Measurements from ENCODE around the gene CLIC3. TPM values are rescaled to one million over a fixed set of nuclear protein-coding genes. Genes with fewer than 3 reads are reported as not detected.

CLIC3 gene
- total RNA-seq, 2 experiments from 2014 or later = 2.1 to 2.8 TPM

DNA sequence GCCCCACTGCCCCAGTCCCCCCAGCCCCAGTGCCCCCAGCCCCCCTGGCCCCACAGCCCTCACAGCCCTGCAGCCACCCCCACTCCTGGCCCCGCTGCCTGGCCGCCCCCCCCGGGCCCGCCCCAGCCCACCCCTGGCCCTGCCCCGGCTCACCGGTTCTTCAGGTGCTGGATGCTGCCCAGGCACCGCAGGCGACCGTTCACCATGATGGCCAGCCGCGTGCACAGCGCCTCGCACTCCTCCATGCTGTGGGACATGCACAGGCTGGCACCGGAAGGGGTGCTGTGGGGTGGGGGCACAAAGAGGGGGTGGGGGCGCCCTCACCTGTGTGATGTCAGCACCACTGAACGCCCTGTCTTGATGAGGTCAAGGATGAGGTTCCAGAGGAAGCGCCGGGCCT is 12.8 kb upstream of the CLIC3 start:
- DNase-seq (no peak), ATAC-seq (ENCODE audit: poor library complexity) (no peak)
- Mint-ChIP-seq H3K4me1 (ENCODE audit: low read depth) (no peaks in the 10 kb centered on the region), H3K36me3 (ENCODE audit: low read depth) (peaks cover 5% of the 10 kb centered on the region), H3K4me3 (no peak overlapping the region), H3K27ac (no peak overlapping the region), H3K27me3 (no peaks in the 10 kb centered on the region), H3K9me3 (no peaks in the 10 kb centered on the region)
- intact Hi-C loops (cut with DNase I, micrococcal nuclease) = no loop called here
- Histone ChIP-seq H3K4me3 (ENCODE audit: low read length) (no peak overlapping the region), H3K36me3 (ENCODE audit: insufficient read depth, low read length) (peaks cover 31% of the 10 kb centered on the region), H3K4me1 (ENCODE audit: insufficient read depth, low read length) (no peaks in the 10 kb centered on the region), H3K27ac (ENCODE audit: low read depth in 1 of 2, low read length in 2 of 2) (no peak overlapping the region), H3K9me3 (ENCODE audit: control insufficient read depth in 1 of 2, insufficient read depth in 1 of 2, low read length in 2 of 2) (no peaks in the 10 kb centered on the region), H3K27me3 (ENCODE audit: control insufficient read depth in 1 of 2, insufficient read depth in 2 of 2, low read length in 2 of 2) (no peaks in the 10 kb centered on the region)
- TF ChIP-seq, protein P1, sequence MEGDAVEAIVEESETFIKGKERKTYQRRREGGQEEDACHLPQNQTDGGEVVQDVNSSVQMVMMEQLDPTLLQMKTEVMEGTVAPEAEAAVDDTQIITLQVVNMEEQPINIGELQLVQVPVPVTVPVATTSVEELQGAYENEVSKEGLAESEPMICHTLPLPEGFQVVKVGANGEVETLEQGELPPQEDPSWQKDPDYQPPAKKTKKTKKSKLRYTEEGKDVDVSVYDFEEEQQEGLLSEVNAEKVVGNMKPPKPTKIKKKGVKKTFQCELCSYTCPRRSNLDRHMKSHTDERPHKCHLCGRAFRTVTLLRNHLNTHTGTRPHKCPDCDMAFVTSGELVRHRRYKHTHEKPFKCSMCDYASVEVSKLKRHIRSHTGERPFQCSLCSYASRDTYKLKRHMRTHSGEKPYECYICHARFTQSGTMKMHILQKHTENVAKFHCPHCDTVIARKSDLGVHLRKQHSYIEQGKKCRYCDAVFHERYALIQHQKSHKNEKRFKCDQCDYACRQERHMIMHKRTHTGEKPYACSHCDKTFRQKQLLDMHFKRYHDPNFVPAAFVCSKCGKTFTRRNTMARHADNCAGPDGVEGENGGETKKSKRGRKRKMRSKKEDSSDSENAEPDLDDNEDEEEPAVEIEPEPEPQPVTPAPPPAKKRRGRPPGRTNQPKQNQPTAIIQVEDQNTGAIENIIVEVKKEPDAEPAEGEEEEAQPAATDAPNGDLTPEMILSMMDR (IDR thresholded peaks at IDR 0.05) = no peak
- POLR2A ChIA-PET = no interaction called here
- CTCF ChIA-PET = no interaction called here

DNA sequence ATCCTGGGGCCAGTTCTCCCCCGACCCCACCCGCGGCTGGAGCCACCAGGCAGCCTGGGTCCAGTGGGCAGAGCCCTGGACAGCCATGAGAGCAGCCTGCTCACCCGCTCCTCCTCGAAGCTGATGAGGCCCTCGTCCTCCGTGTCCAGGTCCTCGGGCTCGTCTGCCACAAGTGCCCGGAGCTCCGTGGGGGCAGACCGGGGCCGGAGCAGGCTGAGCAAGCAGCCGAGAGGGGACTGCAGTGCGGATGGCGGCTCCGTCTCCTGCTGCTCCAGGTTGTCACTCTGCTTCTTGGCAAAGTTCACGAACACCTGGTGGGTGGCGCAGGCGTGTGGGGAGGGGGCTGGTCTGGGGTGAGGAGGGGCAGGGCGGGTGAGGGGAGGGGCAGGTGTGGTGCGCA is 11.9 kb upstream of the CLIC3 start:
- DNase-seq (no peak), ATAC-seq (ENCODE audit: poor library complexity) (no peak)
- intact Hi-C loops (cut with DNase I, micrococcal nuclease) = no loop called here
- Mint-ChIP-seq H3K4me3 (no peak overlapping the region), H3K27me3 (no peaks in the 10 kb centered on the region), H3K36me3 (ENCODE audit: low read depth) (peaks cover 5% of the 10 kb centered on the region), H3K27ac (no peak overlapping the region), H3K4me1 (ENCODE audit: low read depth) (no peaks in the 10 kb centered on the region), H3K9me3 (no peaks in the 10 kb centered on the region)
- Histone ChIP-seq H3K27me3 (ENCODE audit: control insufficient read depth in 1 of 2, insufficient read depth in 2 of 2, low read length in 2 of 2) (no peaks in the 10 kb centered on the region), H3K36me3 (ENCODE audit: insufficient read depth, low read length) (peaks cover 27% of the 10 kb centered on the region), H3K27ac (ENCODE audit: low read depth in 1 of 2, low read length in 2 of 2) (no peak overlapping the region), H3K9me3 (ENCODE audit: control insufficient read depth in 1 of 2, insufficient read depth in 1 of 2, low read length in 2 of 2) (no peaks in the 10 kb centered on the region), H3K4me1 (ENCODE audit: insufficient read depth, low read length) (no peaks in the 10 kb centered on the region), H3K4me3 (ENCODE audit: low read length) (no peak overlapping the region)
- TF ChIP-seq, protein P1 (IDR thresholded peaks at IDR 0.05) = no peak
- ChIA-PET POLR2A (no interaction called here), CTCF (no interaction called here)

DNA sequence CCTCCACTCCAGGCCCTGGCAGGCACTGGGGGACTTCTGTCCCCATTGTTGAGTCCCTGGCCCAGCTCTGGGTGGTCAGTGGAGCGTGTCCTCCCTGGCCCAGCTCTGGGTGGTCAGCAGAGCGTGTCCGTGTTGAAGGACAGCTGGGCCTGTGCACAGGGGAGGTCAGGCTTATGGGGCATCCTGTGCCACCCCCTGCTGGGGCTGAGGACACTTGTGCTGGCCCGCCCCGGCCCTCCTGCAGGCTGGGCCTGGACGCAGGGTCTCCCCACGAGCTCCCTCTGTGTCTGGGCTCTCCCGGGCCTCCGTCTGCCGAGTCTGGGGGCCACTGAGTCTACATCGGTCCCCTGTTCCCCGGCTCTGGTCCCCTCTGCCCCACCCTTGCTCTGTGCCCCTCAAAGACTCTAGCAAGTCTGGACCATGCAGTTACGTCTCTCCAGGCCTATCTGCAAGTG is 11.5 kb upstream of the CLIC3 start:
- Mint-ChIP-seq H3K4me1 (ENCODE audit: low read depth) (no peaks in the 10 kb centered on the region), H3K27ac (no peak overlapping the region), H3K4me3 (no peak overlapping the region), H3K9me3 (no peaks in the 10 kb centered on the region), H3K27me3 (no peaks in the 10 kb centered on the region), H3K36me3 (ENCODE audit: low read depth) (peaks cover 5% of the 10 kb centered on the region)
- intact Hi-C loops (cut with DNase I, micrococcal nuclease) = no loop called here
- no peak for ATAC-seq (ENCODE audit: poor library complexity)
- Histone ChIP-seq H3K36me3 (ENCODE audit: insufficient read depth, low read length) (peaks cover 24% of the 10 kb centered on the region), H3K27me3 (ENCODE audit: control insufficient read depth in 1 of 2, insufficient read depth in 2 of 2, low read length in 2 of 2) (no peaks in the 10 kb centered on the region), H3K9me3 (ENCODE audit: control insufficient read depth in 1 of 2, insufficient read depth in 1 of 2, low read length in 2 of 2) (no peaks in the 10 kb centered on the region), H3K4me1 (ENCODE audit: insufficient read depth, low read length) (no peaks in the 10 kb centered on the region), H3K27ac (ENCODE audit: low read depth in 1 of 2, low read length in 2 of 2) (no peak overlapping the region), H3K4me3 (ENCODE audit: low read length) (no peak overlapping the region)
- ChIA-PET POLR2A (interaction anchor here (1.1 kb wide), 1 partner anchor 27 kb away, joined by 3 read pairs; no protein-coding TSS in a partner anchor), CTCF (no interaction called here)
- no peak for DNase-seq
- TF ChIP-seq, protein P1 (IDR thresholded peaks at IDR 0.05) = no peak

All from CD4-positive, alpha-beta T cell (primary cell).